SK-N-MC (cell line): ENCODE data around the gene NUP214.

Source experiments
- EZH2 ChIP-seq: fragments of 200-600 bp; sonication (generic); IDR thresholded peaks from one replicate; pipeline ENCODE4 v1.6.1; 2017; ENCODE audit warnings: antibody characterized with exemption
- POLR2AphosphoS5 ChIP-seq: IDR thresholded peaks from 2 replicates; pipeline ENCODE4 v1.6.1; 2012; ENCODE audit warnings: mild to moderate bottlenecking, low read depth, low read length, borderline replicate concordance

- TF ChIP-seq EZH2 (no peak), POLR2AphosphoS5 (no peak)
Observed at GRCh38 chr9:131204285-131204684, 78.9 kb downstream of the NUP214 start.
